ENCODE measurements around the gene MRPS10. TPM values are rescaled to one million over a fixed set of nuclear protein-coding genes. Genes with fewer than 3 reads are reported as not detected.

Gene MRPS10
- 62.3 and 68.8 TPM in 2 replicates for total RNA-seq

DNA sequence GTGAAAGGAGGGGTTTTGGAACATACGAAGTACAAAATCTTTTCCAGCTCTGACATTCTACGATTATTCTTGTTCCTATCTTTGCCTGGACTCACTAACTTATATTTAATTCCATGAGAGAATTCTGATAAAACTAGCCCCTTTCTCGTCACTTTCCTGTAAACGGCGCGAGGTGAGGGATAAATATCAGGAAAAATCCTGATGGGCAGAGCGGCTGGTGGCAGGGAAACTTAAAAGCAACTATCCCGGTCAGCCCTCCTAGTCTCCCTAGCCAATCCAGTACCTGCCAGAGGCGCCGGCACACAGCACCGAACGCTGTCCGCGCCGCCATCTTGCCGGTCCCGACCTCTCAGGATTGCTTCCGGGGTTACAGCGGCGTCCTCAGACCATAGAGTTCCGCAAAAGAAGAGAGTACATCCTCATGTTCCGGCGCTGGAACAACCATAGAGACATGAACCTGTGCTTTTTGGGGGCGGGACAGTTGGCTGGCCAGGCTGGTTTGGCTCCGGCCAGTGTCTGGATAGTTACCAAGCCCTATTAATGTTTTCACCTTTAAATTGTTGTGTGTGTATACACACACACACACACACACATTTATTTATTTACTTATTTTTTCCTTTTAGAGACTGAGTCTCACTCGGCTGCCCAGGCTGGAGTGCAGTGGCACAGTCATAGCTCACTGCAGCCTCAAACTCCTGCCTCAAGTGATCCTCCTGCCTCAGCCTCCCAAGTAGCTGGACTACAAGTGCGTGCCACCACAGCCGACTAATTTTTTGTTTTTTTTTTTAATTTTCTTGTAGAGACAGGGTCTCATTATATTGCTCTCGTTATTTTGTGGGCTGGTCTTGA, at the start of gene MRPS10:
MRPS10 (minus strand) TSS at position 343 of the 849 bp plus-strand sequence; CDS start at position 331, 12 bp downstream.

DNA sequence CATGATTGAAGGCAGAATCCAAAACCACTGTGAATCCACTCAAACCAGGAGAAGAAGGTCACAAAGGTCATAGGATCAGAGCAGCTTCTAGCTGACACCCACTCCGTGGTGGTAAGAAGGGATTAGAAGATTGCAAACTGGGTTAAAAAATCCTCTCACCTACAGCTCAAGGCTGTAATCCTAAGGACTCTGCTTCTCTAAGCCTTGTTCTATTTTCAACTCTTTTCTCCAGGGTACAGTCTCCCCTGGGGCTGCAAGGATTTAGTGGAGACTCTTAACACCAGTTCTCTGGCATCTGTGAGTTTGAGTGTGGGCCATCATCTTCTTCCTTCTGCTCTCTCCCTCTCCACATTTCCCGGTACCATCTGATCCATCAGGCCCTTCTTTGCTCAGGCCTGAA, 44.6 kb downstream of the MRPS10 start, which contains the start of gene GUCA1A:
GUCA1A (plus strand) TSS at position 264 of the 400 bp plus-strand sequence. CDS start 250 bp downstream, outside the sequence.

Other genes with a start within 250 kb of the MRPS10 start
- 15.9 and 23.6 TPM in 2 replicates for gene TAF8, start 167.3 kb downstream of the MRPS10 start, total RNA-seq
- 3.0 and 6.9 TPM in 2 replicates for gene C6orf132, start 75.2 kb downstream of the MRPS10 start, total RNA-seq
- 0.58 and 1.2 TPM in 2 replicates for gene GUCA1A, start 44.5 kb downstream of the MRPS10 start, total RNA-seq
- 0.58 TPM in 1 of 2 replicates, not detected in the other for gene GUCA1B, start 22.9 kb downstream of the MRPS10 start, total RNA-seq
- gene TRERF1, start 234.1 kb upstream of the MRPS10 start, total RNA-seq, result 7.5 and 7.8 TPM in 2 replicates

All from myometrial cell (primary cell).